HEK293 (cell line): ENCODE measurements around the gene PDE4A.

Source experiments
- CTCF ChIA-PET: fragments of 350-600 bp; formaldehyde crosslinking; extraction: SDS; loops from one replicate; lab custom pipeline; 2021; ENCODE audit warnings: antibody characterized with exemption; lab: Yijun Ruan, JAX
- POLR2A ChIA-PET: fragments of 300-600 bp; formaldehyde crosslinking; extraction: SDS; loops from one replicate; lab custom pipeline; 2020; ENCODE audit warnings: antibody characterized with exemption, inconsistent platforms; lab: Yijun Ruan, JAX
- H3K27ac ChIP-seq: fragments of 200-500 bp; sonication (Bioruptor generic); 2 replicates; pipeline ENCODE4 v1.5.1; 2014; ENCODE audit warnings: low read depth, low read length, control low read depth, inconsistent platforms; ENCODE audit errors: extremely low read depth
- H3K36me3 ChIP-seq, 2 experiments: fragments of 200-500 bp in 1 of 2; sonication (Bioruptor generic) in 1 of 2; 1 replicate in 1 of 2; 2 replicates in 1 of 2; pipeline ENCODE4 v1.5.1; 2014 to 2017; ENCODE audit warnings: inconsistent platforms in 2 of 2, low read length in 2 of 2; ENCODE audit not compliant: control insufficient read depth in 2 of 2, insufficient read depth in 1 of 2
- H3K4me1 ChIP-seq: fragments of 200-500 bp; sonication (Bioruptor generic); 2 replicates; pipeline ENCODE4 v1.5.1; 2014; ENCODE audit warnings: mild to moderate bottlenecking, low read length, inconsistent platforms; ENCODE audit not compliant: control insufficient read depth, insufficient read depth
- H3K4me3 ChIP-seq: 2 replicates; pipeline ENCODE4 v1.5.1; 2011; ENCODE audit warnings: low read depth, mild to moderate bottlenecking, control low read depth, low read length, moderate library complexity
- H3K9me3 ChIP-seq: fragments of 200-500 bp; sonication (Bioruptor generic); 2 replicates; pipeline ENCODE4 v1.5.1; 2014; ENCODE audit warnings: low read depth, low read length, inconsistent platforms; ENCODE audit not compliant: control insufficient read depth, insufficient read depth
- TCF7L2 ChIP-seq: IDR thresholded peaks from 2 replicates; pipeline ENCODE4 v1.6.1; 2011; ENCODE audit warnings: low read depth, mild to moderate bottlenecking, inconsistent platforms, low read length, moderate library complexity, borderline replicate concordance
- ZBTB17 ChIP-seq: fragments of 450-650 bp; formaldehyde crosslinking; IDR thresholded peaks from 2 replicates; pipeline ENCODE4 v1.5.1; 2016; ENCODE audit warnings: missing biosample characterization, missing genetic modification characterization
- ZBTB20 ChIP-seq: fragments of 450-650 bp; formaldehyde crosslinking; IDR thresholded peaks from 2 replicates; pipeline ENCODE4 v1.5.1; 2016; ENCODE audit warnings: missing biosample characterization, missing genetic modification characterization
- ZBTB21 ChIP-seq: fragments of 450-650 bp; formaldehyde crosslinking; IDR thresholded peaks from 2 replicates; pipeline ENCODE4 v1.5.1; 2017; ENCODE audit warnings: missing biosample characterization, missing genetic modification characterization
- ZBTB48 ChIP-seq: fragments of 450-650 bp; formaldehyde crosslinking; IDR thresholded peaks from 2 replicates; pipeline ENCODE4 v1.5.1; 2016; ENCODE audit warnings: missing biosample characterization, missing genetic modification characterization
- ZFP69B ChIP-seq: fragments of 450-650 bp; formaldehyde crosslinking; IDR thresholded peaks from 2 replicates; pipeline ENCODE4 v1.5.1; 2016; ENCODE audit warnings: missing biosample characterization, missing genetic modification characterization
- ZNF114 ChIP-seq: fragments of 450-650 bp; formaldehyde crosslinking; IDR thresholded peaks from 2 replicates; pipeline ENCODE4 v1.5.0; 2017; ENCODE audit warnings: missing biosample characterization, missing genetic modification characterization
- ZNF175 ChIP-seq: fragments of 450-650 bp; formaldehyde crosslinking; IDR thresholded peaks from 2 replicates; pipeline ENCODE4 v1.5.1; 2016; ENCODE audit warnings: missing biosample characterization, missing genetic modification characterization
- ZNF184 ChIP-seq: fragments of 450-650 bp; IDR thresholded peaks from 2 replicates; pipeline ENCODE4 v1.5.1; 2018; ENCODE audit warnings: missing biosample characterization, mild to moderate bottlenecking, missing genetic modification characterization
- ZNF239 ChIP-seq: fragments of 450-650 bp; formaldehyde crosslinking; IDR thresholded peaks from 2 replicates; pipeline ENCODE4 v1.5.1; 2016; ENCODE audit warnings: missing biosample characterization, missing genetic modification characterization
- ZNF600 ChIP-seq: fragments of 450-650 bp; formaldehyde crosslinking; IDR thresholded peaks from 2 replicates; pipeline ENCODE4 v1.5.1; 2016; ENCODE audit warnings: missing biosample characterization, missing genetic modification characterization
- ZNF664 ChIP-seq: fragments of 450-650 bp; formaldehyde crosslinking; IDR thresholded peaks from 2 replicates; pipeline ENCODE4 v1.5.1; 2016; ENCODE audit warnings: missing biosample characterization, missing genetic modification characterization
- TF ChIP-seq, protein P1 (sequence below): fragments of 450-650 bp; formaldehyde crosslinking; IDR thresholded peaks from 2 replicates; pipeline ENCODE4 v1.5.1; 2016; ENCODE audit warnings: missing biosample characterization, missing genetic modification characterization
- TF ChIP-seq, protein P2 (sequence below): fragments of 450-650 bp; formaldehyde crosslinking; IDR thresholded peaks from 2 replicates; pipeline ENCODE4 v1.5.1; 2017; ENCODE audit warnings: missing biosample characterization, mild to moderate bottlenecking, missing genetic modification characterization, moderate library complexity
- TF ChIP-seq, protein P3 (sequence below): fragments of 450-650 bp; formaldehyde crosslinking; IDR thresholded peaks from 2 replicates; pipeline ENCODE4 v1.5.1; 2016; ENCODE audit warnings: missing biosample characterization, missing genetic modification characterization
- TF ChIP-seq, protein P4 (sequence below): fragments of 450-650 bp; formaldehyde crosslinking; IDR thresholded peaks from 2 replicates; pipeline ENCODE4 v1.5.1; 2016; ENCODE audit warnings: missing biosample characterization, missing genetic modification characterization
- TF ChIP-seq, protein P5 (sequence below): fragments of 450-650 bp; formaldehyde crosslinking; IDR thresholded peaks from 2 replicates; pipeline ENCODE4 v1.5.1; 2016; ENCODE audit warnings: missing biosample characterization, missing genetic modification characterization
- TF ChIP-seq, protein P6 (sequence below): fragments of 450-650 bp; formaldehyde crosslinking; IDR thresholded peaks from 2 replicates; pipeline ENCODE4 v1.5.0; 2017; ENCODE audit warnings: missing biosample characterization, missing genetic modification characterization, borderline replicate concordance
- TF ChIP-seq, protein P7 (sequence below): fragments of 450-650 bp; formaldehyde crosslinking; IDR thresholded peaks from 2 replicates; pipeline ENCODE4 v1.5.1; 2016; ENCODE audit warnings: missing biosample characterization, missing genetic modification characterization
- TF ChIP-seq, protein P8 (sequence below): fragments of 450-650 bp; IDR thresholded peaks from 2 replicates; pipeline ENCODE4 v1.5.1; 2018; ENCODE audit warnings: missing biosample characterization, missing genetic modification characterization

The PDE4A gene

DNA sequence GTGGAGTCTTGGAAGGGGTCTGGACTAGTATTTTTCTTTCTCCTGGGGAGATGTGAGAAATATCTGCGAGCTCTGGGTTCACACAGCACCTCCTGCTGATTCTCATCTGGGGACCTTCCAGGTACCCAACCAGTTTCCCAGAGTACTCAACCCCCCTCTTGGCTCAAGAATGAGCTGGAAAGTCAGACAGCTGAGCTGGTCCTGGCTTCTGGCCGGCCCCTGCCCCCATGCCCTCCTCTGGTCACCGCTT, 2.2 kb upstream of the PDE4A start:
- no peaks in the 10 kb centered on the region for H3K36me3 ChIP-seq
- CTCF ChIA-PET = interaction anchor here (0.6 to 9.1 kb wide), 17 partner anchors 9 to 1282 kb away, joined by 3 to 193 read pairs (median 3); partner anchors contain the start of genes CDC37, ICAM1, QTRT1 and RAVER1
- H3K4me1 ChIP-seq = 0 out of 2 replicates have a peak, but pooled peaks cover 8% of the 10 kb centered on the region
- POLR2A ChIA-PET = interaction anchor here (0.7 to 1.4 kb wide), 6 partner anchors 9 to 957 kb away, joined by 3 to 8 read pairs (median 4); partner anchors contain the start of genes CDC37, DNM2, ICAM5 and TYK2
- H3K9me3 ChIP-seq = no peaks in the 10 kb centered on the region
- H3K4me3 ChIP-seq = no peak overlapping the region
- no peak overlapping the region for H3K27ac ChIP-seq
- TF ChIP-seq ZNF184 (0 out of 2 replicates have a peak, but pooled peaks have one; percentile 16), ZNF664 (tag by site-specific recombination) (no peak), ZNF239 (tag by site-specific recombination) (no peak), TCF7L2 (peak; percentile 64; the same call in 1 of the 2 replicates), ZNF175 (tag by site-specific recombination) (no peak), ZBTB20 (tag by site-specific recombination) (no peak), ZBTB17 (peak; percentile 70; the same call in 1 of the 2 replicates), ZNF600 (tag by site-specific recombination) (no peak), ZFP69B (tag by site-specific recombination) (no peak), ZNF114 (tag by site-specific recombination) (no peak), ZBTB48 (tag by site-specific recombination) (0 out of 2 replicates have a peak, but pooled peaks have one; percentile 13), ZBTB21 (tag by site-specific recombination) (no peak)
- TF ChIP-seq, protein P1, sequence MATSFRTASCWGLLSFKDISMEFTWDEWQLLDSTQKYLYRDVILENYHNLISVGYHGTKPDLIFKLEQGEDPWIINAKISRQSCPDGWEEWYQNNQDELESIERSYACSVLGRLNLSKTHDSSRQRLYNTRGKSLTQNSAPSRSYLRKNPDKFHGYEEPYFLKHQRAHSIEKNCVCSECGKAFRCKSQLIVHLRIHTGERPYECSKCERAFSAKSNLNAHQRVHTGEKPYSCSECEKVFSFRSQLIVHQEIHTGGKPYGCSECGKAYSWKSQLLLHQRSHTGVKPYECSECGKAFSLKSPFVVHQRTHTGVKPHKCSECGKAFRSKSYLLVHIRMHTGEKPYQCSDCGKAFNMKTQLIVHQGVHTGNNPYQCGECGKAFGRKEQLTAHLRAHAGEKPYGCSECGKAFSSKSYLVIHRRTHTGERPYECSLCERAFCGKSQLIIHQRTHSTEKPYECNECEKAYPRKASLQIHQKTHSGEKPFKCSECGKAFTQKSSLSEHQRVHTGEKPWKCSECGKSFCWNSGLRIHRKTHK (tag by site-specific recombination) = no peak
- TF ChIP-seq, protein P2, sequence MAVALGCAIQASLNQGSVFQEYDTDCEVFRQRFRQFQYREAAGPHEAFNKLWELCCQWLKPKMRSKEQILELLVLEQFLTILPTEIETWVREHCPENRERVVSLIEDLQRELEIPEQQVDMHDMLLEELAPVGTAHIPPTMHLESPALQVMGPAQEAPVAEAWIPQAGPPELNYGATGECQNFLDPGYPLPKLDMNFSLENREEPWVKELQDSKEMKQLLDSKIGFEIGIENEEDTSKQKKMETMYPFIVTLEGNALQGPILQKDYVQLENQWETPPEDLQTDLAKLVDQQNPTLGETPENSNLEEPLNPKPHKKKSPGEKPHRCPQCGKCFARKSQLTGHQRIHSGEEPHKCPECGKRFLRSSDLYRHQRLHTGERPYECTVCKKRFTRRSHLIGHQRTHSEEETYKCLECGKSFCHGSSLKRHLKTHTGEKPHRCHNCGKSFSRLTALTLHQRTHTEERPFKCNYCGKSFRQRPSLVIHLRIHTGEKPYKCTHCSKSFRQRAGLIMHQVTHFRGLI (tag by site-specific recombination) = no peak
- TF ChIP-seq, protein P3, sequence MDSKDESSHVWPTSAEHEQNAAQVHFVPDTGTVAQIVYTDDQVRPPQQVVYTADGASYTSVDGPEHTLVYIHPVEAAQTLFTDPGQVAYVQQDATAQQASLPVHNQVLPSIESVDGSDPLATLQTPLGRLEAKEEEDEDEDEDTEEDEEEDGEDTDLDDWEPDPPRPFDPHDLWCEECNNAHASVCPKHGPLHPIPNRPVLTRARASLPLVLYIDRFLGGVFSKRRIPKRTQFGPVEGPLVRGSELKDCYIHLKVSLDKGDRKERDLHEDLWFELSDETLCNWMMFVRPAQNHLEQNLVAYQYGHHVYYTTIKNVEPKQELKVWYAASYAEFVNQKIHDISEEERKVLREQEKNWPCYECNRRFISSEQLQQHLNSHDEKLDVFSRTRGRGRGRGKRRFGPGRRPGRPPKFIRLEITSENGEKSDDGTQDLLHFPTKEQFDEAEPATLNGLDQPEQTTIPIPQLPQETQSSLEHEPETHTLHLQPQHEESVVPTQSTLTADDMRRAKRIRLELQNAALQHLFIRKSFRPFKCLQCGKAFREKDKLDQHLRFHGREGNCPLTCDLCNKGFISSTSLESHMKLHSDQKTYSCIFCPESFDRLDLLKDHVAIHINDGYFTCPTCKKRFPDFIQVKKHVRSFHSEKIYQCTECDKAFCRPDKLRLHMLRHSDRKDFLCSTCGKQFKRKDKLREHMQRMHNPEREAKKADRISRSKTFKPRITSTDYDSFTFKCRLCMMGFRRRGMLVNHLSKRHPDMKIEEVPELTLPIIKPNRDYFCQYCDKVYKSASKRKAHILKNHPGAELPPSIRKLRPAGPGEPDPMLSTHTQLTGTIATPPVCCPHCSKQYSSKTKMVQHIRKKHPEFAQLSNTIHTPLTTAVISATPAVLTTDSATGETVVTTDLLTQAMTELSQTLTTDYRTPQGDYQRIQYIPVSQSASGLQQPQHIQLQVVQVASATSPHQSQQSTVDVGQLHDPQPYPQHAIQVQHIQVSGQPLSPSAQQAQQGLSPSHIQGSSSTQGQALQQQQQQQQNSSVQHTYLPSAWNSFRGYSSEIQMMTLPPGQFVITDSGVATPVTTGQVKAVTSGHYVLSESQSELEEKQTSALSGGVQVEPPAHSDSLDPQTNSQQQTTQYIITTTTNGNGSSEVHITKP (tag by site-specific recombination) = peak; percentile 99
- TF ChIP-seq, protein P4, sequence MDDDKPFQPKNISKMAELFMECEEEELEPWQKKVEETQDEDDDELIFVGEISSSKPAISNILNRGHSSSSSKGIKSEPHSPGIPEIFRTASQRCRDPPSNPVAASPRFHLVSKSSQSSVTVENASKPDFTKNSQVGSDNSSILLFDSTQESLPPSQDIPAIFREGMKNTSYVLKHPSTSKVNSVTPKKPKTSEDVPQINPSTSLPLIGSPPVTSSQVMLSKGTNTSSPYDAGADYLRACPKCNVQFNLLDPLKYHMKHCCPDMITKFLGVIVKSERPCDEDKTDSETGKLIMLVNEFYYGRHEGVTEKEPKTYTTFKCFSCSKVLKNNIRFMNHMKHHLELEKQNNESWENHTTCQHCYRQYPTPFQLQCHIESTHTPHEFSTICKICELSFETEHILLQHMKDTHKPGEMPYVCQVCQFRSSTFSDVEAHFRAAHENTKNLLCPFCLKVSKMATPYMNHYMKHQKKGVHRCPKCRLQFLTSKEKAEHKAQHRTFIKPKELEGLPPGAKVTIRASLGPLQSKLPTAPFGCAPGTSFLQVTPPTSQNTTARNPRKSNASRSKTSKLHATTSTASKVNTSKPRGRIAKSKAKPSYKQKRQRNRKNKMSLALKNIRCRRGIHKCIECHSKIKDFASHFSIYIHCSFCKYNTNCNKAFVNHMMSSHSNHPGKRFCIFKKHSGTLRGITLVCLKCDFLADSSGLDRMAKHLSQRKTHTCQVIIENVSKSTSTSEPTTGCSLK (tag by site-specific recombination) = no peak
- TF ChIP-seq, protein P5, sequence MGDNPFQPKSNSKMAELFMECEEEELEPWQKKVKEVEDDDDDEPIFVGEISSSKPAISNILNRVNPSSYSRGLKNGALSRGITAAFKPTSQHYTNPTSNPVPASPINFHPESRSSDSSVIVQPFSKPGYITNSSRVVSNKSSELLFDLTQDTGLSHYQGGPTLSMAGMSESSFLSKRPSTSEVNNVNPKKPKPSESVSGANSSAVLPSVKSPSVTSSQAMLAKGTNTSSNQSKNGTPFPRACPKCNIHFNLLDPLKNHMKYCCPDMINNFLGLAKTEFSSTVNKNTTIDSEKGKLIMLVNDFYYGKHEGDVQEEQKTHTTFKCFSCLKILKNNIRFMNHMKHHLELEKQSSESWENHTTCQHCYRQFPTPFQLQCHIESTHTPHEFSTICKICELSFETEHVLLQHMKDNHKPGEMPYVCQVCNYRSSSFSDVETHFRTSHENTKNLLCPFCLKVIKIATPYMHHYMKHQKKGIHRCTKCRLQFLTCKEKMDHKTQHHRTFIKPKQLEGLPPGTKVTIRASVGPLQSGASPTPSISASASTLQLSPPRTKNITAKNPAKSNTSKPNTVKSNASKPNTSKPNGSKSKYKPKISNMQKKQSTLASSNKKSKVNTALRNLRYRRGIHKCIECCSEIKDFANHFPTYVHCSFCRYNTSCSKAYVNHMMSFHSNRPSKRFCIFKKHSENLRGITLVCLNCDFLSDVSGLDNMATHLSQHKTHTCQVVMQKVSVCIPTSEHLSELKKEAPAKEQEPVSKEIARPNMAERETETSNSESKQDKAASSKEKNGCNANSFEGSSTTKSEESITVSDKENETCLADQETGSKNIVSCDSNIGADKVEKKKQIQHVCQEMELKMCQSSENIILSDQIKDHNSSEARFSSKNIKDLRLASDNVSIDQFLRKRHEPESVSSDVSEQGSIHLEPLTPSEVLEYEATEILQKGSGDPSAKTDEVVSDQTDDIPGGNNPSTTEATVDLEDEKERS (tag by site-specific recombination) = no peak
- TF ChIP-seq, protein P6, sequence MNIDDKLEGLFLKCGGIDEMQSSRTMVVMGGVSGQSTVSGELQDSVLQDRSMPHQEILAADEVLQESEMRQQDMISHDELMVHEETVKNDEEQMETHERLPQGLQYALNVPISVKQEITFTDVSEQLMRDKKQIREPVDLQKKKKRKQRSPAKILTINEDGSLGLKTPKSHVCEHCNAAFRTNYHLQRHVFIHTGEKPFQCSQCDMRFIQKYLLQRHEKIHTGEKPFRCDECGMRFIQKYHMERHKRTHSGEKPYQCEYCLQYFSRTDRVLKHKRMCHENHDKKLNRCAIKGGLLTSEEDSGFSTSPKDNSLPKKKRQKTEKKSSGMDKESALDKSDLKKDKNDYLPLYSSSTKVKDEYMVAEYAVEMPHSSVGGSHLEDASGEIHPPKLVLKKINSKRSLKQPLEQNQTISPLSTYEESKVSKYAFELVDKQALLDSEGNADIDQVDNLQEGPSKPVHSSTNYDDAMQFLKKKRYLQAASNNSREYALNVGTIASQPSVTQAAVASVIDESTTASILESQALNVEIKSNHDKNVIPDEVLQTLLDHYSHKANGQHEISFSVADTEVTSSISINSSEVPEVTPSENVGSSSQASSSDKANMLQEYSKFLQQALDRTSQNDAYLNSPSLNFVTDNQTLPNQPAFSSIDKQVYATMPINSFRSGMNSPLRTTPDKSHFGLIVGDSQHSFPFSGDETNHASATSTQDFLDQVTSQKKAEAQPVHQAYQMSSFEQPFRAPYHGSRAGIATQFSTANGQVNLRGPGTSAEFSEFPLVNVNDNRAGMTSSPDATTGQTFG (tag by site-specific recombination) = no peak
- TF ChIP-seq, protein P7, sequence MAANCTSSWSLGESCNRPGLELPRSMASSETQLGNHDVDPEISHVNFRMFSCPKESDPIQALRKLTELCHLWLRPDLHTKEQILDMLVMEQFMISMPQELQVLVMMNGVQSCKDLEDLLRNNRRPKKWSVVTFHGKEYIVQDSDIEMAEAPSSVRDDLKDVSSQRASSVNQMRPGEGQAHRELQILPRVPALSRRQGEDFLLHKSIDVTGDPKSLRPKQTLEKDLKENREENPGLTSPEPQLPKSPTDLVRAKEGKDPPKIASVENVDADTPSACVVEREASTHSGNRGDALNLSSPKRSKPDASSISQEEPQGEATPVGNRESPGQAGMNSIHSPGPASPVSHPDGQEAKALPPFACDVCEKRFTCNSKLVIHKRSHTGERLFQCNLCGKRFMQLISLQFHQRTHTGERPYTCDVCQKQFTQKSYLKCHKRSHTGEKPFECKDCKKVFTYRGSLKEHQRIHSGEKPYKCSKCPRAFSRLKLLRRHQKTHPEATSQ (tag by site-specific recombination) = no peak
- TF ChIP-seq, protein P8, sequence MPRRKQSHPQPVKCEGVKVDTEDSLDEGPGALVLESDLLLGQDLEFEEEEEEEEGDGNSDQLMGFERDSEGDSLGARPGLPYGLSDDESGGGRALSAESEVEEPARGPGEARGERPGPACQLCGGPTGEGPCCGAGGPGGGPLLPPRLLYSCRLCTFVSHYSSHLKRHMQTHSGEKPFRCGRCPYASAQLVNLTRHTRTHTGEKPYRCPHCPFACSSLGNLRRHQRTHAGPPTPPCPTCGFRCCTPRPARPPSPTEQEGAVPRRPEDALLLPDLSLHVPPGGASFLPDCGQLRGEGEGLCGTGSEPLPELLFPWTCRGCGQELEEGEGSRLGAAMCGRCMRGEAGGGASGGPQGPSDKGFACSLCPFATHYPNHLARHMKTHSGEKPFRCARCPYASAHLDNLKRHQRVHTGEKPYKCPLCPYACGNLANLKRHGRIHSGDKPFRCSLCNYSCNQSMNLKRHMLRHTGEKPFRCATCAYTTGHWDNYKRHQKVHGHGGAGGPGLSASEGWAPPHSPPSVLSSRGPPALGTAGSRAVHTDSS (tag by site-specific recombination) = no peak
